Neural cell (in vitro differentiated cells): ENCODE data around the gene AMIGO2.

Experiments used
- EP300 ChIP-seq: fragments of 450-650 bp; conservative IDR thresholded peaks from 2 replicates; pipeline ENCODE4 v1.6.1; 2014; ENCODE audit warnings: antibody characterized with exemption, mild to moderate bottlenecking, moderate library complexity; ENCODE audit not compliant: poor library complexity, severe bottlenecking
- EZH2 ChIP-seq: fragments of 200-600, 300-800 bp; shearing (Covaris generic), sonication (generic); IDR thresholded peaks from 2 replicates; pipeline ENCODE4 v1.6.1; 2014; ENCODE audit warnings: antibody characterized with exemption, low read length, borderline replicate concordance, mild to moderate bottlenecking; ENCODE audit not compliant: insufficient read depth, poor library complexity, severe bottlenecking
- MXI1 ChIP-seq: fragments of 450-650 bp; conservative IDR thresholded peaks from 2 replicates; pipeline ENCODE4 v1.6.1; 2014; ENCODE audit warnings: antibody characterized with exemption, mild to moderate bottlenecking; ENCODE audit not compliant: poor library complexity, severe bottlenecking
- SMC3 ChIP-seq: fragments of 450-650 bp; conservative IDR thresholded peaks from 2 replicates; pipeline ENCODE4 v1.6.1; 2014; ENCODE audit warnings: antibody characterized with exemption, mild to moderate bottlenecking, moderate library complexity; ENCODE audit not compliant: poor library complexity
- TAF1 ChIP-seq: IDR thresholded peaks from 2 replicates; pipeline ENCODE4 v1.6.1; 2012; ENCODE audit warnings: low read depth
- TF ChIP-seq, protein P1 (sequence below): fragments of 450-650 bp; IDR thresholded peaks from 2 replicates; pipeline ENCODE4 v1.5.1; 2014; ENCODE audit warnings: antibody characterized with exemption, mild to moderate bottlenecking, moderate library complexity; ENCODE audit not compliant: poor library complexity, severe bottlenecking
- TF ChIP-seq, protein P2 (sequence below): IDR thresholded peaks from 2 replicates; pipeline ENCODE4 v1.6.1; 2012; ENCODE audit warnings: borderline replicate concordance

- TF ChIP-seq, protein P1, sequence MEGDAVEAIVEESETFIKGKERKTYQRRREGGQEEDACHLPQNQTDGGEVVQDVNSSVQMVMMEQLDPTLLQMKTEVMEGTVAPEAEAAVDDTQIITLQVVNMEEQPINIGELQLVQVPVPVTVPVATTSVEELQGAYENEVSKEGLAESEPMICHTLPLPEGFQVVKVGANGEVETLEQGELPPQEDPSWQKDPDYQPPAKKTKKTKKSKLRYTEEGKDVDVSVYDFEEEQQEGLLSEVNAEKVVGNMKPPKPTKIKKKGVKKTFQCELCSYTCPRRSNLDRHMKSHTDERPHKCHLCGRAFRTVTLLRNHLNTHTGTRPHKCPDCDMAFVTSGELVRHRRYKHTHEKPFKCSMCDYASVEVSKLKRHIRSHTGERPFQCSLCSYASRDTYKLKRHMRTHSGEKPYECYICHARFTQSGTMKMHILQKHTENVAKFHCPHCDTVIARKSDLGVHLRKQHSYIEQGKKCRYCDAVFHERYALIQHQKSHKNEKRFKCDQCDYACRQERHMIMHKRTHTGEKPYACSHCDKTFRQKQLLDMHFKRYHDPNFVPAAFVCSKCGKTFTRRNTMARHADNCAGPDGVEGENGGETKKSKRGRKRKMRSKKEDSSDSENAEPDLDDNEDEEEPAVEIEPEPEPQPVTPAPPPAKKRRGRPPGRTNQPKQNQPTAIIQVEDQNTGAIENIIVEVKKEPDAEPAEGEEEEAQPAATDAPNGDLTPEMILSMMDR, result no peak
- TF ChIP-seq EP300, result no peak
- no peak for TF ChIP-seq EZH2
- TF ChIP-seq SMC3, result no peak
- TF ChIP-seq TAF1, result no peak
- TF ChIP-seq, protein P2, sequence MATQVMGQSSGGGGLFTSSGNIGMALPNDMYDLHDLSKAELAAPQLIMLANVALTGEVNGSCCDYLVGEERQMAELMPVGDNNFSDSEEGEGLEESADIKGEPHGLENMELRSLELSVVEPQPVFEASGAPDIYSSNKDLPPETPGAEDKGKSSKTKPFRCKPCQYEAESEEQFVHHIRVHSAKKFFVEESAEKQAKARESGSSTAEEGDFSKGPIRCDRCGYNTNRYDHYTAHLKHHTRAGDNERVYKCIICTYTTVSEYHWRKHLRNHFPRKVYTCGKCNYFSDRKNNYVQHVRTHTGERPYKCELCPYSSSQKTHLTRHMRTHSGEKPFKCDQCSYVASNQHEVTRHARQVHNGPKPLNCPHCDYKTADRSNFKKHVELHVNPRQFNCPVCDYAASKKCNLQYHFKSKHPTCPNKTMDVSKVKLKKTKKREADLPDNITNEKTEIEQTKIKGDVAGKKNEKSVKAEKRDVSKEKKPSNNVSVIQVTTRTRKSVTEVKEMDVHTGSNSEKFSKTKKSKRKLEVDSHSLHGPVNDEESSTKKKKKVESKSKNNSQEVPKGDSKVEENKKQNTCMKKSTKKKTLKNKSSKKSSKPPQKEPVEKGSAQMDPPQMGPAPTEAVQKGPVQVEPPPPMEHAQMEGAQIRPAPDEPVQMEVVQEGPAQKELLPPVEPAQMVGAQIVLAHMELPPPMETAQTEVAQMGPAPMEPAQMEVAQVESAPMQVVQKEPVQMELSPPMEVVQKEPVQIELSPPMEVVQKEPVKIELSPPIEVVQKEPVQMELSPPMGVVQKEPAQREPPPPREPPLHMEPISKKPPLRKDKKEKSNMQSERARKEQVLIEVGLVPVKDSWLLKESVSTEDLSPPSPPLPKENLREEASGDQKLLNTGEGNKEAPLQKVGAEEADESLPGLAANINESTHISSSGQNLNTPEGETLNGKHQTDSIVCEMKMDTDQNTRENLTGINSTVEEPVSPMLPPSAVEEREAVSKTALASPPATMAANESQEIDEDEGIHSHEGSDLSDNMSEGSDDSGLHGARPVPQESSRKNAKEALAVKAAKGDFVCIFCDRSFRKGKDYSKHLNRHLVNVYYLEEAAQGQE, result no peak
- TF ChIP-seq MXI1, result no peak
These were observed 8.5 kb upstream of the AMIGO2 start for GRCh38 chr12:47088021-47088944.
